HCT116 (cell line): ENCODE results near the gene PEX26. TPM values are rescaled to one million over a fixed set of nuclear protein-coding genes. Genes with fewer than 3 reads are reported as not detected.

Source experiments
- ATAC-seq: fragments of 200-7000 bp; cut with Tn5 transposase; 2 replicates; pipeline ENCODE4 v1.9.1; 2020; ENCODE audit warnings: mild to moderate bottlenecking, moderate library complexity
- BruUV-seq: library from RNA; stranded (reverse); fragments of 400-500 nt; replicated peaks from 2 replicates; lab custom pipeline; 2021; lab: Mats Ljungman, UMichigan
- CTCF ChIA-PET: fragments of 300-600 bp; sonication (Branson Sonifier 250); formaldehyde crosslinking; loops from one replicate; lab custom pipeline; 2021; ENCODE audit warnings: antibody characterized with exemption; lab: Charles Lee
- POLR2A ChIA-PET: fragments of 300-600, 350-600 bp; sonication (Branson Sonifier 250); formaldehyde crosslinking; loops from one replicate; lab custom pipeline; 2021; ENCODE audit warnings: antibody characterized with exemption; lab: Charles Lee
- RAD21 ChIA-PET, 2 experiments: fragments of 300-600 bp; sonication (Branson Sonifier 250); formaldehyde crosslinking; loops; one replicate each; lab custom pipeline; 2023; ENCODE audit warnings: low total read pairs in 2 of 2; ENCODE audit not compliant: uncharacterized antibody in 2 of 2, unreplicated experiment in 2 of 2, low non-redundant PET in 1 of 2; lab: Charles Lee
- DNase-seq: peaks from one replicate; pipeline ENCODE4 v3.0.0-alpha.2; 2010; ENCODE audit warnings: low read depth, low spot score
- H2AFZ ChIP-seq: fragments of 200-600 bp; shearing (Covaris generic), sonication (generic); 2 replicates; pipeline ENCODE4 v1.6.1; 2017; ENCODE audit warnings: low read depth, mixed run types, mixed read lengths, antibody characterized with exemption, low read length; ENCODE audit not compliant: poor library complexity, severe bottlenecking
- H3K27ac ChIP-seq: 2 replicates; pipeline ENCODE4 v1.5.1; 2012; ENCODE audit warnings: low read depth, low read length
- H3K27me3 ChIP-seq: fragments of 200-600 bp; sonication (generic); 2 replicates; pipeline ENCODE4 v1.6.1; 2016; ENCODE audit warnings: mixed run types, low read length, mixed read lengths; ENCODE audit not compliant: insufficient read depth
- H3K36me3 ChIP-seq, 2 experiments: fragments of 200-500 bp in 1 of 2; fragments of 200-600 bp in 1 of 2; sonication (Bioruptor generic) in 1 of 2; sonication (generic) in 1 of 2; 2 replicates each; pipeline versions ENCODE4 v1.5.1 to v1.6.1; 2014 to 2016; ENCODE audit warnings: low read length in 2 of 2, inconsistent platforms in 1 of 2, mixed read lengths in 1 of 2, mixed run types in 1 of 2; ENCODE audit not compliant: insufficient read depth in 2 of 2, control insufficient read depth in 1 of 2
- H3K4me1 ChIP-seq, 2 experiments: fragments of 200-600 bp in 1 of 2; sonication (generic) in 1 of 2; 2 replicates each; pipeline versions ENCODE4 v1.5.1 to v1.6.1; 2012 to 2017; ENCODE audit warnings: low read length in 2 of 2, inconsistent platforms in 1 of 2, mild to moderate bottlenecking in 1 of 2, mixed read lengths in 1 of 2, mixed run types in 1 of 2, moderate library complexity in 1 of 2; ENCODE audit not compliant: insufficient read depth in 2 of 2, control insufficient read depth in 1 of 2
- H3K4me2 ChIP-seq: fragments of 200-600 bp; sonication (generic); 2 replicates; pipeline ENCODE4 v1.6.1; 2017; ENCODE audit warnings: mixed run types, low read length, mixed read lengths
- H3K4me3 ChIP-seq, 2 experiments: fragments of 200-600 bp in 1 of 2; sonication (generic) in 1 of 2; replicated peaks in 1 of 2; 2 replicates each; pipeline ENCODE4 v1.5.1; 2011 to 2016; ENCODE audit warnings: low read length in 2 of 2, control low read depth in 1 of 2, low read depth in 1 of 2, mild to moderate bottlenecking in 1 of 2, mixed read lengths in 1 of 2, mixed run types in 1 of 2
- H3K79me2 ChIP-seq: fragments of 200-600 bp; sonication (generic); 2 replicates; pipeline ENCODE4 v1.6.1; 2017; ENCODE audit warnings: mild to moderate bottlenecking, mixed run types, low read length, moderate library complexity, mixed read lengths; ENCODE audit not compliant: insufficient read depth
- H3K9ac ChIP-seq: fragments of 200-600 bp; sonication (generic); 2 replicates; pipeline ENCODE4 v1.6.1; 2016; ENCODE audit warnings: low read length, mixed read lengths
- H3K9me2 ChIP-seq: fragments of 200-600 bp; sonication (generic), shearing (Covaris generic); 2 replicates; pipeline ENCODE4 v1.6.1; 2017; ENCODE audit warnings: mixed run types, mild to moderate bottlenecking, moderate library complexity; ENCODE audit not compliant: insufficient read depth
- H3K9me3 ChIP-seq, 2 experiments: fragments of 200-500 bp in 1 of 2; fragments of 200-600 bp in 1 of 2; sonication (Bioruptor generic) in 1 of 2; sonication (generic) in 1 of 2; 2 replicates each; pipeline ENCODE4 v1.6.1; 2014 to 2017; ENCODE audit warnings: low read length in 2 of 2, mixed read lengths in 2 of 2, inconsistent platforms in 1 of 2, low read depth in 1 of 2, mild to moderate bottlenecking in 1 of 2, mixed run types in 1 of 2, moderate library complexity in 1 of 2; ENCODE audit not compliant: control insufficient read depth in 1 of 2, insufficient read depth in 1 of 2
- H4K20me1 ChIP-seq: fragments of 200-600 bp; sonication (generic), shearing (Covaris generic); 2 replicates; pipeline ENCODE4 v1.6.1; 2017; ENCODE audit warnings: mixed run types, mild to moderate bottlenecking, moderate library complexity; ENCODE audit not compliant: insufficient read depth
- CEBPB ChIP-seq: IDR thresholded peaks from 2 replicates; pipeline ENCODE4 v1.6.1; 2012; ENCODE audit warnings: low read depth
- EGR1 ChIP-seq: IDR thresholded peaks from 2 replicates; pipeline ENCODE4 v1.6.1; 2012; ENCODE audit warnings: low read depth
- ELF1 ChIP-seq: IDR thresholded peaks from 2 replicates; pipeline ENCODE4 v1.6.1; 2012; ENCODE audit warnings: low read depth, borderline replicate concordance
- FOSL1 ChIP-seq: IDR thresholded peaks from 2 replicates; pipeline ENCODE4 v1.6.1; 2012; ENCODE audit warnings: low read depth
- POLR2A ChIP-seq: IDR thresholded peaks from 2 replicates; pipeline ENCODE4 v1.7.0; 2011; ENCODE audit warnings: borderline replicate concordance; ENCODE audit not compliant: insufficient read depth, insufficient read length; ENCODE audit errors: extremely low read depth
- ZNF274 ChIP-seq: fragments of 200-500 bp; sonication (Bioruptor generic); IDR thresholded peaks from 2 replicates; pipeline ENCODE4 v1.6.1; 2014; ENCODE audit warnings: mild to moderate bottlenecking, low read depth, low read length, inconsistent platforms
- intact Hi-C: fragments of 100-400 bp; cut with micrococcal nuclease; formaldehyde crosslinking; loops from 2 replicates; pipeline ENCODE4 v1.10.0; 2022
- total RNA-seq: library from RNA; stranded (reverse); gene quantifications from one replicate; pipeline ENCODE4 v1.2.1, GENCODE V29; 2021; ENCODE audit not compliant: unreplicated experiment
- TF ChIP-seq, protein P1 (sequence below): IDR thresholded peaks from 2 replicates; pipeline ENCODE4 v1.6.1; 2011; ENCODE audit warnings: mild to moderate bottlenecking, low read length, moderate library complexity; ENCODE audit not compliant: insufficient replicate concordance; ENCODE audit errors: extremely low read depth
- TF ChIP-seq, protein P2 (sequence below): IDR thresholded peaks from 2 replicates; pipeline ENCODE4 v1.6.1; 2012; ENCODE audit warnings: low read depth
- TF ChIP-seq, protein P3 (sequence below): IDR thresholded peaks from 2 replicates; pipeline ENCODE4 v1.6.1; 2012

Gene PEX26
- total RNA-seq, 1 experiment from 2014 or later = 26.4 TPM

DNA sequence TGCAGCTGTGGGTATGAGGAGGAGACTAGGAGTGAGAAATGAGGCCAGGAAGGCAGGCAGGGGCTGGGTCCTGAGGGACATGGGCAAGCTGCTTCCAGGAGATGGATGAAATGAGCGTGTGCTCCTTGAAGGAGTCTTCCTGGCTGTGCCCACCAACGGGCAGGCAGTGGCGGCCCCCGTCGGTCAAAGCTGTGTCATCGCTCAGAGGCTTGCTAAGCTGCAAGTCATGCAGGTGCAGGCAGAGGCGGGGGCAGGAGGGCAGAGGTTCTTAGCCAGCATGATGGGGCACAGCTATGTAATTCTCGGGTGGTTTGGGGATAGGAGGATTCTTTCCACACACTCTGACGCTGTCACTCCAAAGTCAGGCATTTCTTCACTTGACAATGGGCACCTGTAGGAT lies 12.5 kb upstream of the PEX26 start (continued):
- TF ChIP-seq, protein P1, sequence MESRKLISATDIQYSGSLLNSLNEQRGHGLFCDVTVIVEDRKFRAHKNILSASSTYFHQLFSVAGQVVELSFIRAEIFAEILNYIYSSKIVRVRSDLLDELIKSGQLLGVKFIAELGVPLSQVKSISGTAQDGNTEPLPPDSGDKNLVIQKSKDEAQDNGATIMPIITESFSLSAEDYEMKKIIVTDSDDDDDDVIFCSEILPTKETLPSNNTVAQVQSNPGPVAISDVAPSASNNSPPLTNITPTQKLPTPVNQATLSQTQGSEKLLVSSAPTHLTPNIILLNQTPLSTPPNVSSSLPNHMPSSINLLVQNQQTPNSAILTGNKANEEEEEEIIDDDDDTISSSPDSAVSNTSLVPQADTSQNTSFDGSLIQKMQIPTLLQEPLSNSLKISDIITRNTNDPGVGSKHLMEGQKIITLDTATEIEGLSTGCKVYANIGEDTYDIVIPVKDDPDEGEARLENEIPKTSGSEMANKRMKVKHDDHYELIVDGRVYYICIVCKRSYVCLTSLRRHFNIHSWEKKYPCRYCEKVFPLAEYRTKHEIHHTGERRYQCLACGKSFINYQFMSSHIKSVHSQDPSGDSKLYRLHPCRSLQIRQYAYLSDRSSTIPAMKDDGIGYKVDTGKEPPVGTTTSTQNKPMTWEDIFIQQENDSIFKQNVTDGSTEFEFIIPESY = no peak
- TF ChIP-seq EGR1 = no peak
- TF ChIP-seq POLR2A = no peak

DNA sequence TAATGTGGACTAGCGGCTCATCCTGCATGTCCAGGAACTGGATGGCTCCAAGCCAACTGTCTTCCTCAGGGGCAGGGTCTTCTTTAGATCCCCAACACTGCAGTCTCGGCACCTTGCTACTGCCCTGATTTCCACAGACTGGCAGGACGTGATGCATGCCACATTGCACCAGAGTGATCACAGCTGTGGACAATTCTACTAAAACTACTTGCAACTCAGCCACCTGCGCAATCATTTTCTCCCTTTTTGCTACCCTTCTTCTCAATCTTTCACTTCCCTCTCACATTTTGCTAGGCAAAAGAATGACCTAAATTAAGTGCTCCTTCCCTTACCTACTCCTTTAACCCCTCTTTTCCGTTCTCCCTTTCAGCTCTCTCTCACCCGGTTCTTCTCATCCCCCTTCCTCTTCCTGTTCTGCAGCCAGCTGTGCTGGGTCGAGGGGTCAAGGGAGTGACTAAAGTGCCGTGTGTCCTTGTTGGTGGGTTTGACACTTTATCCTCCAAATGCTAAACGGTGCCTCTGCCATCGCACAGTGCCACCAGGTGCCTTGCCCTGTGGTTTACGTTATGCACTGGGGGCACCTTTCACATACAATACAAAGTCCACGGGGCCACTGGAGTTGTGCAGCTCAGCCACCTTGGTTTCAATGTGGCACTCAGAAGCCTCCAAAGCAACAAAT lies 11.5 kb upstream of the PEX26 start:
- CTCF ChIA-PET = interaction anchor here (1.0 kb wide), 1 partner anchor 10 kb away, joined by 3 read pairs; no protein-coding TSS in a partner anchor
- H3K27me3 ChIP-seq = no peaks in the 10 kb centered on the region; the same call in 1 of the 2 replicates
- TF ChIP-seq FOSL1 (no peak), CEBPB (no peak), ELF1 (no peak), ZNF274 (no peak)
- TF ChIP-seq, protein P2, sequence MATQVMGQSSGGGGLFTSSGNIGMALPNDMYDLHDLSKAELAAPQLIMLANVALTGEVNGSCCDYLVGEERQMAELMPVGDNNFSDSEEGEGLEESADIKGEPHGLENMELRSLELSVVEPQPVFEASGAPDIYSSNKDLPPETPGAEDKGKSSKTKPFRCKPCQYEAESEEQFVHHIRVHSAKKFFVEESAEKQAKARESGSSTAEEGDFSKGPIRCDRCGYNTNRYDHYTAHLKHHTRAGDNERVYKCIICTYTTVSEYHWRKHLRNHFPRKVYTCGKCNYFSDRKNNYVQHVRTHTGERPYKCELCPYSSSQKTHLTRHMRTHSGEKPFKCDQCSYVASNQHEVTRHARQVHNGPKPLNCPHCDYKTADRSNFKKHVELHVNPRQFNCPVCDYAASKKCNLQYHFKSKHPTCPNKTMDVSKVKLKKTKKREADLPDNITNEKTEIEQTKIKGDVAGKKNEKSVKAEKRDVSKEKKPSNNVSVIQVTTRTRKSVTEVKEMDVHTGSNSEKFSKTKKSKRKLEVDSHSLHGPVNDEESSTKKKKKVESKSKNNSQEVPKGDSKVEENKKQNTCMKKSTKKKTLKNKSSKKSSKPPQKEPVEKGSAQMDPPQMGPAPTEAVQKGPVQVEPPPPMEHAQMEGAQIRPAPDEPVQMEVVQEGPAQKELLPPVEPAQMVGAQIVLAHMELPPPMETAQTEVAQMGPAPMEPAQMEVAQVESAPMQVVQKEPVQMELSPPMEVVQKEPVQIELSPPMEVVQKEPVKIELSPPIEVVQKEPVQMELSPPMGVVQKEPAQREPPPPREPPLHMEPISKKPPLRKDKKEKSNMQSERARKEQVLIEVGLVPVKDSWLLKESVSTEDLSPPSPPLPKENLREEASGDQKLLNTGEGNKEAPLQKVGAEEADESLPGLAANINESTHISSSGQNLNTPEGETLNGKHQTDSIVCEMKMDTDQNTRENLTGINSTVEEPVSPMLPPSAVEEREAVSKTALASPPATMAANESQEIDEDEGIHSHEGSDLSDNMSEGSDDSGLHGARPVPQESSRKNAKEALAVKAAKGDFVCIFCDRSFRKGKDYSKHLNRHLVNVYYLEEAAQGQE = no peak
- TF ChIP-seq, protein P3, sequence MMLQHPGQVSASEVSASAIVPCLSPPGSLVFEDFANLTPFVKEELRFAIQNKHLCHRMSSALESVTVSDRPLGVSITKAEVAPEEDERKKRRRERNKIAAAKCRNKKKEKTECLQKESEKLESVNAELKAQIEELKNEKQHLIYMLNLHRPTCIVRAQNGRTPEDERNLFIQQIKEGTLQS = no peak

More for the DNA sequence above, 11.5 kb upstream of the PEX26 start:
- no peak for DNase-seq
- Histone ChIP-seq H3K9me3 (no peaks in the 10 kb centered on the region), H3K27ac (no peak overlapping the region), H3K4me1 (peaks cover 0 to 6% of the 10 kb centered on the region in 2 experiments; a peak in 3 of 4 replicates), H3K36me3 (no peaks in the 10 kb centered on the region), H3K4me2 (no peak overlapping the region), H3K79me2 (no peaks in the 10 kb centered on the region), H3K9me2 (no peaks in the 10 kb centered on the region), H3K9ac (no peak overlapping the region), H2AFZ (no peak overlapping the region), H3K4me3 (no peak overlapping the region), H4K20me1 (no peaks in the 10 kb centered on the region)
- ATAC-seq = no peak
- POLR2A ChIA-PET = interaction anchor here (0.6 kb wide), 1 partner anchor 8 kb away, joined by 4 read pairs; no protein-coding TSS in a partner anchor
- no TSS peak for BruUV-seq
- intact Hi-C loops = no loop called here
- RAD21 ChIA-PET = no interaction called here
